Stimulated activated CD8-positive, alpha-beta memory T cell treated with anti-CD3 and anti-CD28 coated beads, Interleukin-15, amount 100 ng/mL, for 48 hours (primary cell): ENCODE measurements around the gene CCDC182.

Source experiments
- DNase-seq, 2 donors: peaks; one replicate each; pipeline ENCODE4 v3.0.0-alpha.2; 2020; ENCODE audit warnings: low read depth in 2 of 2

CCDC182 gene

GRCh38 chr17:57697891-57698711 lies 47.0 kb downstream of the CCDC182 start:
- peak in 1 of 2 donors; percentile 36 for DNase-seq

- DNase-seq, result no peak
These were observed 47.9 kb downstream of the CCDC182 start for GRCh38 chr17:57697197-57697596.

- no peak for DNase-seq
These were observed 49.0 kb downstream of the CCDC182 start for GRCh38 chr17:57696050-57696449.
